GM12801 (cell line): ENCODE results near the gene DPM3.

Source experiments
- CTCF ChIP-seq: IDR thresholded peaks from one replicate; pipeline ENCODE4 v1.5.1; 2011; ENCODE audit warnings: control low read depth; ENCODE audit not compliant: insufficient read length; ENCODE audit errors: extremely low read depth

DPM3 gene

DNA sequence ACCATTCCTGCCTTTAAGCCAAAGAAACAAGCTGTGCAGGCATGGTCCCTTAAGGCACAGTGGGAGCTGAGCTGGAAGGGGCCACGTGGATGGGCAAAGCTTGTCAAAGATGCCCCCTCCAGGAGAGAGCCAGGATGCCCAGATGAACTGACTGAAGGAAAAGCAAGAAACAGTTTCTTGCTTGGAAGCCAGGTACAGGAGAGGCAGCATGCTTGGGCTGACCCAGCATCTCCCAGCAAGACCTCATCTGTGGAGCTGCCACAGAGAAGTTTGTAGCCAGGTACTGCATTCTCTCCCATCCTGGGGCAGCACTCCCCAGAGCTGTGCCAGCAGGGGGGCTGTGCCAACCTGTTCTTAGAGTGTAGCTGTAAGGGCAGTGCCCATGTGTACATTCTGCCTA lies 6.0 kb downstream of the DPM3 start:
- TF ChIP-seq CTCF: no peak

- no peak for TF ChIP-seq CTCF
Observed at GRCh38 chr1:155133799-155134281, 6.5 kb downstream of the DPM3 start.

DNA sequence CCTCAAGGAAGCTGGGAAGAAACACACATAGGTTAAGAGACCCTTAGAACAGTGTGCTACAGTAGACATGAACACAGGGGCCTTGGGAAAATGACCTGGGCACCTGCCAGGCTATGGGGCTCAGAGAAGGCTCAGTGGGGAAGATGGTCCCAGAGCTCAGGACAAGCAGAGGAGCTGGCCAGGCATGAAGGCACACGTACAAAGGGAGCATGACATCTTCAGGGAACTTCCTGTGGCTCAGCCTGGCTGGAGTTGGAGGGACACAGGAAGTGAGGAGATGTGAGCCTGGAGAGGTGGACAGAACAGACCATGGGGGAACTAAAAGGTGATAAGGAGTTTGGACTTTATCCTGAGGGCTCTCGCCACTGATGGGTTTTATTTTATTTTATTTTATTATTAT lies 8.5 kb downstream of the DPM3 start:
- TF ChIP-seq CTCF: no peak

- TF ChIP-seq CTCF: no peak
Observed at GRCh38 chr1:155131285-155131684, 9.0 kb downstream of the DPM3 start.

- no peak for TF ChIP-seq CTCF
Observed at GRCh38 chr1:155130272-155131006, 9.9 kb downstream of the DPM3 start.

DNA sequence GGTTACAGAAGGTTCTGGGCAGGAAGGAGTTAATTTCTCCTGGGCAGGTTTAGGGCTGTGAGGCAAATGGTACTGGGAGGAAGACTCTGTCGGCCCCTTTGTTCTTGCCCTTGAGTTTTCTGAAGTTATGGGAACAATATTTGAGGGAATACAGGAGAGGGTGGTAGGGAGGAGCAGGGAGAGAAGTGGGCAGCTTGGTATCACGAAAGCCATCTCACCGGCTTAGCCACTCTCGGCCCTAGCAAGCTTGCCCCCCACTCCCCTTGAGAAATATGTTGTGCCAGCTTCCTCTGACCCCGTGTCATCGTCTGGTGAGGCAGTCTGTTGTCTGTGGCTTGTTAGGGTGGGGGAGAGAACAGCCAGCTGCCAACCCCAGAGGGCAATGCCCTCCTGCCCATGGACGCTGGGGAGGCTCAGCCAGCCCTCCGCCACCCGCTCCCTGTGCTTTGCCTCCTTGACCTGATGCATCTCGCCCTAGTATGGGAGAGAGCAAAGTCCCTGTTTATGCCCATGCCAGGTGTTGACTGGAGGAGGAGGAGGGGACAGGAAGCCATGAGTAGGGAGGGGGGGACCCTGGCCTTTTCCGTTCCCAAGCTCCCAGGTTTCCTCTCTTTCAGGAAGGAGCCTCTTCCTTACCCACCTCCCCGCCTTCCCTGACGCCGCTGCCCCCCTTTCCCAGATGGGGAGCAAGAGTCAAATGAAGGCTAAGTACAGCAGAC lies 11.4 kb downstream of the DPM3 start:
- TF ChIP-seq CTCF: no peak

GRCh38 chr1:155127967-155128754 lies 12.2 kb downstream of the DPM3 start:
- TF ChIP-seq CTCF: no peak
